Measurements from ENCODE around the gene RASSF1.

DNA sequence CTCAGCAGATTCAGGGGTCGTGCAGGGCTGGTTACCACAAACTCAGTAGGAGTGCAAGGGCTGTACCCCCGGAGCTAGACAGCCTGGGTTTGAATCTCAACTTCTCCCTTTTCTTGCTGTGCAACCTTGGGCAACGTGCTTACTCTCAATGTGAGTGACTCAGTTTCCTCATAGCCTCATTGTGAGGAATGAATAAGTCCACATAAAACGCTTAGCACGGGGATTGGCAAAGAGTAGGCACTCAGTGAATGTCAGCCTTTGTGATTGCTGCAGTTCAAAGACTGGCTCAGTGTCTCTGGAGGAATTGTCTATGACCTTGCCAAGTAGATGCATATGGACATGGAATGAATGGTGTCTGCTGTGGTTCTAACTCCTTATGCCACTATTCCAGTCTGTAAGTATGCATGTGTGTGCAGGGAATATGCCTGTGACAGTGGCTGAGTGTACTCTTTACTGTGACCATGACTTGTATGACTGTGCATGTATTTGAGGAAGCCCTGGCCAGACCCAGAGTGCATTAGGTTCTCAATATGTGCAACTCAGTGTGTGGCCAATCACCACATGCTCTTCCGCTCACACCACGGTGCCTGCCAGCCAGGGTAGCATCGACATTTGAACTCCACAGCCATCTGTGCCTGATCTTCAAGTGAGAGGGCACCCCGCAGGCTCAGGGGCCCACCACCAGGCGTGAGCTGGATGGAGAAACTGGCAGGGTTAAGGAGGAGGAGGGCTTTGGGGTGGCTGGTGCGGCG, 40.5 kb downstream of the RASSF1 start:
- TF ChIP-seq, protein P1, sequence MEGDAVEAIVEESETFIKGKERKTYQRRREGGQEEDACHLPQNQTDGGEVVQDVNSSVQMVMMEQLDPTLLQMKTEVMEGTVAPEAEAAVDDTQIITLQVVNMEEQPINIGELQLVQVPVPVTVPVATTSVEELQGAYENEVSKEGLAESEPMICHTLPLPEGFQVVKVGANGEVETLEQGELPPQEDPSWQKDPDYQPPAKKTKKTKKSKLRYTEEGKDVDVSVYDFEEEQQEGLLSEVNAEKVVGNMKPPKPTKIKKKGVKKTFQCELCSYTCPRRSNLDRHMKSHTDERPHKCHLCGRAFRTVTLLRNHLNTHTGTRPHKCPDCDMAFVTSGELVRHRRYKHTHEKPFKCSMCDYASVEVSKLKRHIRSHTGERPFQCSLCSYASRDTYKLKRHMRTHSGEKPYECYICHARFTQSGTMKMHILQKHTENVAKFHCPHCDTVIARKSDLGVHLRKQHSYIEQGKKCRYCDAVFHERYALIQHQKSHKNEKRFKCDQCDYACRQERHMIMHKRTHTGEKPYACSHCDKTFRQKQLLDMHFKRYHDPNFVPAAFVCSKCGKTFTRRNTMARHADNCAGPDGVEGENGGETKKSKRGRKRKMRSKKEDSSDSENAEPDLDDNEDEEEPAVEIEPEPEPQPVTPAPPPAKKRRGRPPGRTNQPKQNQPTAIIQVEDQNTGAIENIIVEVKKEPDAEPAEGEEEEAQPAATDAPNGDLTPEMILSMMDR (IDR thresholded peaks at IDR 0.05): no peak
- no peak for TF ChIP-seq EZH2 (IDR thresholded peaks at IDR 0.05)
